ENCODE data around the gene ATP10D. TPM values are rescaled to one million over a fixed set of nuclear protein-coding genes. Genes with fewer than 3 reads are reported as not detected.

The ATP10D gene
- total and polyA plus RNA-seq, 2 donors (not counting 3 experiments of a cell fraction or from before 2014, with no cell fraction given) = 34.1 to 40.2 TPM

DNA sequence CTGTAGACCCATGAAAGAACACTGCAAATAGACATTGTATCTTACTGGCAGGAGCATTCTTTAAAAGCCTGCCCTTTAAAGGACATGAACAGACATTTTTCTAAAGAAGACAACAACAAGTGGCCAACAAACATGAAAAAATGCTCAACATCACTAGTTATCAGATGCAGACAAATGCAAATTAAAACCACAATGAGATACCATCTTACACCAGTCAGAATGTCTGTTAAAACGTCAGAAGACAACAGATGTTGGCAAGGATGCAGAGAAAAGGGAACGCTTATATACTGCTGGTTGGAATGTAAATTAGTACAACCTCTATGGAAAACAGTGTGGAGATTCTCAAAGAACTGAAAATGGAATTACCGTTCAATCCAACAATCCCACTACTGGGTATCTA lies 77.2 kb downstream of the ATP10D start:
- no peak overlapping the region for H3K4me3 ChIP-seq (replicated peaks in 1 of 3; ENCODE audit: insufficient read depth in 1 of 3, low read depth in 1 of 3, low read length in 3 of 3)
- H3K9me3 ChIP-seq (replicated peaks; ENCODE audit: control insufficient read depth, insufficient read depth, low read length) = no peaks in the 10 kb centered on the region
- BruUV-seq (replicated peaks) = no TSS peak
- no peaks in the 10 kb centered on the region for H4K20me1 ChIP-seq (replicated peaks; ENCODE audit: control insufficient read depth, extremely low read depth, insufficient read depth, low read length)
- TF ChIP-seq, protein P1, sequence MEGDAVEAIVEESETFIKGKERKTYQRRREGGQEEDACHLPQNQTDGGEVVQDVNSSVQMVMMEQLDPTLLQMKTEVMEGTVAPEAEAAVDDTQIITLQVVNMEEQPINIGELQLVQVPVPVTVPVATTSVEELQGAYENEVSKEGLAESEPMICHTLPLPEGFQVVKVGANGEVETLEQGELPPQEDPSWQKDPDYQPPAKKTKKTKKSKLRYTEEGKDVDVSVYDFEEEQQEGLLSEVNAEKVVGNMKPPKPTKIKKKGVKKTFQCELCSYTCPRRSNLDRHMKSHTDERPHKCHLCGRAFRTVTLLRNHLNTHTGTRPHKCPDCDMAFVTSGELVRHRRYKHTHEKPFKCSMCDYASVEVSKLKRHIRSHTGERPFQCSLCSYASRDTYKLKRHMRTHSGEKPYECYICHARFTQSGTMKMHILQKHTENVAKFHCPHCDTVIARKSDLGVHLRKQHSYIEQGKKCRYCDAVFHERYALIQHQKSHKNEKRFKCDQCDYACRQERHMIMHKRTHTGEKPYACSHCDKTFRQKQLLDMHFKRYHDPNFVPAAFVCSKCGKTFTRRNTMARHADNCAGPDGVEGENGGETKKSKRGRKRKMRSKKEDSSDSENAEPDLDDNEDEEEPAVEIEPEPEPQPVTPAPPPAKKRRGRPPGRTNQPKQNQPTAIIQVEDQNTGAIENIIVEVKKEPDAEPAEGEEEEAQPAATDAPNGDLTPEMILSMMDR (IDR thresholded peaks at IDR 0.05; ENCODE audit: extremely low read depth in 1 of 2, insufficient read depth in 1 of 2, low read depth in 1 of 2, low read length in 2 of 2) = no peak
- TF ChIP-seq GATA2 (IDR thresholded peaks at IDR 0.05; ENCODE audit: insufficient read depth, insufficient read length, low read depth, low read length) (no peak), JUN (IDR thresholded peaks at IDR 0.05; ENCODE audit: borderline replicate concordance, insufficient read depth, insufficient read length, low read depth) (no peak), POLR2A (IDR thresholded peaks at IDR 0.05; ENCODE audit: low read depth, low read length) (no peak), FOS (IDR thresholded peaks at IDR 0.05; ENCODE audit: borderline replicate concordance, insufficient read depth, low read length) (no peak), MYC (IDR thresholded peaks at IDR 0.05; ENCODE audit: low read depth, low read length) (no peak), EZH2 (IDR thresholded peaks at IDR 0.05; ENCODE audit: borderline replicate concordance, low read depth, low read length, severe bottlenecking) (no peak), POLR2AphosphoS5 (IDR thresholded peaks at IDR 0.05; ENCODE audit: insufficient read depth, low read depth, low read length) (no peak)
- TF ChIP-seq, protein P2, sequence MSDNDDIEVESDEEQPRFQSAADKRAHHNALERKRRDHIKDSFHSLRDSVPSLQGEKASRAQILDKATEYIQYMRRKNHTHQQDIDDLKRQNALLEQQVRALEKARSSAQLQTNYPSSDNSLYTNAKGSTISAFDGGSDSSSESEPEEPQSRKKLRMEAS (IDR thresholded peaks at IDR 0.05; ENCODE audit: insufficient read depth, insufficient read length) = no peak
- FAIRE-seq (no peak), DNase-seq (ENCODE audit: low read depth, low spot score) (no peak)
- intact Hi-C loops (cut with micrococcal nuclease) (loop anchor here (10.0 kb wide), 1 partner anchor 273 kb away; the partner anchor contains the start of gene CORIN), dilution Hi-C loops (cut with MboI; ENCODE audit: extremely low pct_ligation_motif_present, low sequenced_read_pairs) (no loop called here)
- peaks cover 2% of the 10 kb centered on the region for H3K4me1 ChIP-seq (ENCODE audit: control insufficient read depth, extremely low read depth, insufficient read depth, low read length)
- H3K36me3 ChIP-seq (ENCODE audit: control insufficient read depth in 2 of 2, extremely low read depth in 1 of 2, insufficient read depth in 2 of 2, low read length in 2 of 2) = peaks cover 0 to 2% of the 10 kb centered on the region in 2 experiments
- ChIA-PET POLR2A (no interaction called here), CTCF (no interaction called here)
- no peaks in the 10 kb centered on the region for H3K27me3 ChIP-seq (ENCODE audit: control insufficient read depth in 2 of 2, insufficient read depth in 2 of 2, low read length in 2 of 2)
- no peaks in the 10 kb centered on the region for H3K79me2 ChIP-seq (ENCODE audit: control insufficient read depth, insufficient read depth, low read length)
- no peak overlapping the region for H2AFZ ChIP-seq (ENCODE audit: low read depth, low read length)
- H3K9me1 ChIP-seq (replicated peaks; ENCODE audit: control insufficient read depth, extremely low read depth, insufficient read depth, low read length) = no peaks in the 10 kb centered on the region
- H3K9ac ChIP-seq (replicated peaks; ENCODE audit: extremely low read depth, insufficient read depth, low read length) = no peak overlapping the region
- H3K27ac ChIP-seq (ENCODE audit: insufficient read depth, low read depth, low read length) = no peak overlapping the region
- no peak overlapping the region for H3K4me2 ChIP-seq (ENCODE audit: insufficient read depth, low read length)
